ENCODE measurements around the gene PGP.
"Not testable (repeated sequence)": the region's sequence is repeated elsewhere in the genome, so short reads cannot be mapped to it uniquely, and the experiment has no call there.

The PGP gene, protein sequence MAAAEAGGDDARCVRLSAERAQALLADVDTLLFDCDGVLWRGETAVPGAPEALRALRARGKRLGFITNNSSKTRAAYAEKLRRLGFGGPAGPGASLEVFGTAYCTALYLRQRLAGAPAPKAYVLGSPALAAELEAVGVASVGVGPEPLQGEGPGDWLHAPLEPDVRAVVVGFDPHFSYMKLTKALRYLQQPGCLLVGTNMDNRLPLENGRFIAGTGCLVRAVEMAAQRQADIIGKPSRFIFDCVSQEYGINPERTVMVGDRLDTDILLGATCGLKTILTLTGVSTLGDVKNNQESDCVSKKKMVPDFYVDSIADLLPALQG

DNA sequence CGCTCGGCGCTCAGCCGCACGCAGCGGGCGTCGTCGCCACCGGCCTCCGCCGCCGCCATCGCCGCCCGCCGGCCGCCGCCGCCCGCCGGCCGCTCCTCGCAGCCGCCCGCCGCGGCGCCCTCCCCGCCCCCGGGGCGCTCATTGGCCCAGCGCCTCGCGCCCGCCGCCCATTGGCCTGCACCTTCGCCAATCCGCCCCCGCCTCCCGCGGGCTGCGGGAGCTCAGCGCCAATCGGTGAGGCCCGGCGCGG lies at the start of gene PGP:
PGP (minus strand) TSS at position 122 of the 250 bp plus-strand sequence; CDS start at position 59, 63 bp downstream.
- FAIRE-seq = no peak

DNA sequence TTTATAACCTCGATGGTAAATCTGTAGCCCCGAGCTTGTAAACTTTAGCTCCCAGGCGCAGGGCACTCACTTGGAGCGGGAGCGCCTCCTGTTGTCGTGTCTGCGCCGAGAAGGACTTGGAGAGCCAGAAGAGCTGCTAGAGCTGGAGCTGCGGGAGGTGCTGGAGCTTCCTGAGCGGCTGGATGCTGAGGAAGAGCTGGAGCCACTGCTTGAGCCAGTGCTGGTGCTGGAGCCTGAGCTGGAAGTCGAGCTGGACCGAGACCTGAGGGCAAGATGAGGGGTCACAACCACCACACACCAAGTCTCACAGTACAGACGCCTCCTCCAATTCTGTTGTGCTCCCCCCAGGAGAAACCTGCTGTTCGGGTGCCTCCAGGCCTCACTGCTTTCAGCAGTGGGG lies 48.4 kb upstream of the PGP start:
- FAIRE-seq = not testable (repeated sequence)

DNA sequence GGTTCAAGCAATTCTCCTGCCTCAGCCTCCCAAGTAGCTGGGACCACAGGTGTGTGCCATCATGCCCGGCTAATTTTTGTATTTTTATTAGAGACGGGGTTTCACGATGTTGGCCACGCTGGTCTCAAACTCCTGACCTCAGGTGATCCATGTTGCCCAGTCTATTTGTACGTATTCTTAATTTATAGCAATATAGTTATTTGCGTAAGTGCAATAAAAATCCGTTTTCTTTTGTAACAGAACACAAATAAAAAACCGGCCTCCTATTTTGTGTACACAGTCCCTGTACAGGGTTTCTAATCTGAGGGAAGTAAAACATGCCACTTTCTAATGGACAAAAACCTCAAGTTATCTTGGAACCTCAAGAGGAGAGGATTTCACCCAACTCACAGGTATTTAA lies 45.6 kb upstream of the PGP start:
- FAIRE-seq = no peak

DNA sequence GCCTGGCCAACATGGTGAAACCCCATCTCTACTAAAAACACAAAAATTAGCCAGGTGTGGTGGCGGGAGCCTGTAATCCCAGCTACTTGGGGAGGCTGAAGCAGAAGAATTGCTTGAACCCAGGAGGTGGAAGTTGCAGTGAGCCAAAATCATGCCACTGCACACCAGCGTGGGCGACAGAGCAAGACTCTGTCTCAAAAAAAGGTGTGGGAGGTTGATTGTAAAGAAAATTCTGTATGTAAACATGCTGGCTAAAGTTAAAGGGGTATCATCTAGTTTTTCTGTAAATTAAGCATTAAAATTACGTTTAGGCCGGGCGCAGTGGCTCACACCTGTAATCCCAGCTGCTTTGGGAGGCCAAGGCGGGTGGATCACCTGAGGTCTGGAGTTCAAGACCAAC lies 43.9 kb upstream of the PGP start:
- FAIRE-seq = not testable (repeated sequence)

DNA sequence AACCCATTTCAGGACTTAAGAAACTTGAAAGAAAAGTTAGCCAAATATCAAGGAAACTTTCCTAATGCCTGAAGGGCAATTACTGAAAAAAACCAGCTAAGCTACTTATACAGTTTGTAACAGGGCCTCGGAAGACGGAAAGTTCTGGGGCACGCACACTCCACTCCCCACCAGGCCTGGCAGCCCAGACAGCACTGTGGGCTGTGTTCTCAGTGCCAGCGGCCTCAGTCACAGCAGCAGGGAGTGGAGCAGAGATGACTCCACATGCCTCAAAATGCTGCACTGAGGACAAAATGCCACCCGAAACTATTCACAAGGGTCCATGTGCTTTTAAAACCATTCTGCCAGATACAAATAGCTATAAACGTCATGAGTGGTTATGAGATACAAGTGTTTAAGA lies 43.1 kb upstream of the PGP start:
- FAIRE-seq = no peak

DNA sequence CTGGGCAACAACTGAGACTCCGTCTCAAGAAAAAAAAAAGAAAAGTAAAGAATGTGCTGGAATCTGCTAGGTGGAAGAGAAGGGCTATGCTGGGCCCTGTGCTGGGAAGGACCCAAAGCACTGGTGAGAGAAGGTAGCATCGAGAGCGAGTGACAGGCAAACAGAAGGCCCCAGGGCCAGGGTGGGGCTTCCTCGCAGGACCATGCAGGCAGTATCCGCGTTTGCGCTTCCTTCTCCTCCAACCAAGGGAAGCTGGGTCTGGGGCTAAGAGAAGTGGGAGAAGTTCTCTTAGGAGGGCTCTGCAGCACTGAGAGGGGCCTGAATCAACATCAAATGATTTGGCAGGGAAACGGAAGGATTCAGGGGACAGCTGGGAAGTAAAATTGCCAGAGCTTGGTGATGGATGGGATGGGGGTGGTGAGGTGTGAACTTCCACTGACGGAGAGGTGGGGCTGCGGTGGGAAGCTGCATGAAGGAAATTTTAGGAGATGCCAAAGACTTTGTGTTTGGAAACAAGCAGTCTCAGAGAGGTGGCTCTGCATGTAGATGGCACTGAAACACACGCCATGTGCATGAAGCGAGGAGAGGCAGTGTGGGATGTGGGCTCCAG lies 42.0 kb upstream of the PGP start:
- FAIRE-seq = no peak

DNA sequence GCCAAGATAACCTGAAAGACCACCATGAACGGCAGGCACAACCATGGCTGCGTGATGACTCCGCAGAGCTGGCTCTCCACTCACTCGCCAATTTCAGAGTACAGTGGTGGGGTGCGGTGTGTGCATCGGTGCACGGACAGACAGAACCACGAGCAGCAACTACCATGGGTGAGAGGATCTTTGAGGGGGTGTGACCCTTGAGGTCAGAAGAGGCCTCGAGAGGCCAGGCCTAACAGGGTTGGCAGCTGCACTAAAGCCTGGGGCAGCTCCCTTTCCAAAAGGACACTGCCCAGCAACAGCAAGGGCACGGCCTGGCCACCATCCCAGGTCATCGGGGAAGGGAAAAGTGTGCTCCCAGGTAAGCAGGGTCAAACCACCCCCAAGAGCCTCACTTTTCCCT lies 38.7 kb upstream of the PGP start:
- no peak for FAIRE-seq

DNA sequence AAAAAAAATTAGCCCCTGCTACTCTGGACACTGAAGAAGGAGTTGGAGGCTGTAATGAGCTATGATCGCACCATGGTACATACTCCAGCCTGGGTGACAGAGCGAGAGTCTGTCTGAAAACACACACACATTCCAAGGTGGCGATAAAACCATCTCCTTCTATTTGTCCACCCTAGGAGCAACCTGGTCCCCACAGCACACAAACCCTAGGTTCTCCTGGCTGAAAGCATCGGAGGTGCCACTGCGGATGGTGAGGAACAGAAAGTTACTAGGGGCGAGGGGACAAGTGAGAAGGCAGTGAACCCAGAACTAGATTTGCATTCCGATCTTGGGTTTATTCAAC lies 38.1 kb upstream of the PGP start:
- no peak for FAIRE-seq

DNA sequence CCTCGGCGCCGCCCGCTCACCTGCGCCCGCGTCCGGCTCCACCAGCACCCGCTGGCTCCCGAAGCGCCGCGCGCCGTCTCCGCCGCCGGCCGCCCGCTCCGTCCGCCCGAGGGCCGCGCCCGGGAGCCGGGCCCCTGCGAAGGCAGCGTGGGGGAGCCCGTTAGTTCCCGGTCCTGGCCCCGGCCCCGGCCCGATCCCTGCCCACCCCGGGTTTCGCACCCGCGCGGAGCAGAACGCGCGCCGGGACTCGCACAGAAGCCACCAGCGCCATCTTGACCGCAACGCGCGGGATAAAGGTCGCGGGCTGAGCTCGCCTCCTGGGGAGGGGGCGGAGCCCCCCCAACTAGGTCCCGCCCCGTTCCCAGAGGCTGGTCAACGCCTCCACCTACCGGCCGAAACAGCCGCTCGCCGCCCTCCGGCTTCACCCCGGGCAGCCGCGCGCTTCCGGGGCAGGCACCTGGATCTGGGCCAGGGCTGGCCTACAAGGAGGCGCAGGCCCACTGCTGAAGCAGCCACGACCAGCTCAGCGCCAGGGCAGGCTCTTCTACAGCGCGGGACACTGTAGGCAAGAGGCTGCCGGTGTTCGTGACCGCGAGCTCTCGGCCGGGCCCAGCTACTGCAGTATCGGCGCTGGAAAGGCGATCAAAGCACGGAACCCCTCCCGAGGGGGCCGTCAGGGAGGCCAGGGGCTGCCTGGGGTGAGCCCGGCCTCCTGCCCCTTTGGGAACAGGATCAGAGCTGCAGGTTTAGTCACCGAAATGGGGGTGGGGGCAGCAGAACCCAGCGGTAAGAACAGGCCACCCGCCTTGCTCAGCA lies 36.9 kb upstream of the PGP start, which contains the start of gene ECI1:
ECI1 (minus strand) TSS at position 292 of the 816 bp plus-strand sequence; CDS start at position 271, 21 bp downstream.
- peak; percentile 87 for FAIRE-seq

DNA sequence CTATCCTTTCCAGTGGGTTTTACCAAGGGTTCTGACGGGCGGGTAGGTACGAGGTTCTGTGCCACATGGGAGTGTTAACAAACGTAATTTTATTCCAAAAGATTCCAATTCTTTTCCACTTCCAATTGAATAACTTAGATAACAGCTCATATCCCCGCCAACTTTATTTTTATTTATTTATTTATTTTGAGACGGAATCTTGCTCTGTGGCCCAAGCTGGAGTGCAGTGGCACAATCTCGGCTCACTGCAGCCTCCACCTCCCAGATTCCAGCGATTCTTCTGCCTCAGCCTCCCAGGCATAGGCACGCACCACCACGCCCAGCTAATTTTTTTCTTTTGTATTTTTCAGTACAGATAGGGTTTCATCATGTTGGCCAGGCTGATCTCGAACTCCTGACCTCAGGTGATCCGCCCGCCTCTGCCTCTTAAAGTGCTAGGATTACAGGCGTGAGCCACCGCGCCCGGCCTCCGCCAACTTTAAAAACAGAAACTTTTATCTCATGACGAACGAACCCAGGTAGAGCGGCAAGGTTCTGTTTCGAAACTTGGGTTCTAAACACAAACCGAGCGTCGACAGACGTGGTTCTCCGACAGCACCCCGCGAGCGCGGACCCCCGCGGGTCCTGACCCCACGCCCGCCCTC lies 36.1 kb upstream of the PGP start:
- no peak for FAIRE-seq

DNA sequence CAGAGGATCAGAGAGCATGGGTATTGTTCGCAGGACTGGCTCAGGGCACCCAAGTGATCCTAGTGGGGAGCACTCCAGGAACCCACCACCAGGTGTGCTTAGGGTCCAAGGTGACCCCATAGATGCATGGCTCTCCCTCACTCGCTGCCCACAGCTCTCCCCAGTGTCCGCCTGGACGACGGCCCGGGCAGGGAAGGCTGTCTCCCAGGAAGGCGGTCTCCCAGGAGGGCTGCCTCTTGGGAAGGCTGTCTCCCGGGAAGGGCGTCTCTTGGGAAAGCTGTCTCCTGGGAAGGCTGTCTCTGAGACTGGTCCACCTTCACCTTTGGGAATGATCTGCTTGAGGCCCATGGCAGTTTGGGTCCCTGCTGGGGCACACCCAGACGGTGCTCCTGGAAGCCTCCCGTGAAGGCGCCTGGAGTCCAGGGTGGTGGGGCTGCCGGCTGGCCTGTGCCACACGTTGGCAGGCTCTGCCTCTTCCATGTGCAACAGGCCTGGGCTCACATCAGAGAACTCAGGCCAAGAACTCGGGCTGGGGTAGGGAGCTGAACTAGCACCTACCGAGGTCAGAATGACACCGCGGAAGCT lies 31.8 kb upstream of the PGP start:
- no peak for FAIRE-seq

DNA sequence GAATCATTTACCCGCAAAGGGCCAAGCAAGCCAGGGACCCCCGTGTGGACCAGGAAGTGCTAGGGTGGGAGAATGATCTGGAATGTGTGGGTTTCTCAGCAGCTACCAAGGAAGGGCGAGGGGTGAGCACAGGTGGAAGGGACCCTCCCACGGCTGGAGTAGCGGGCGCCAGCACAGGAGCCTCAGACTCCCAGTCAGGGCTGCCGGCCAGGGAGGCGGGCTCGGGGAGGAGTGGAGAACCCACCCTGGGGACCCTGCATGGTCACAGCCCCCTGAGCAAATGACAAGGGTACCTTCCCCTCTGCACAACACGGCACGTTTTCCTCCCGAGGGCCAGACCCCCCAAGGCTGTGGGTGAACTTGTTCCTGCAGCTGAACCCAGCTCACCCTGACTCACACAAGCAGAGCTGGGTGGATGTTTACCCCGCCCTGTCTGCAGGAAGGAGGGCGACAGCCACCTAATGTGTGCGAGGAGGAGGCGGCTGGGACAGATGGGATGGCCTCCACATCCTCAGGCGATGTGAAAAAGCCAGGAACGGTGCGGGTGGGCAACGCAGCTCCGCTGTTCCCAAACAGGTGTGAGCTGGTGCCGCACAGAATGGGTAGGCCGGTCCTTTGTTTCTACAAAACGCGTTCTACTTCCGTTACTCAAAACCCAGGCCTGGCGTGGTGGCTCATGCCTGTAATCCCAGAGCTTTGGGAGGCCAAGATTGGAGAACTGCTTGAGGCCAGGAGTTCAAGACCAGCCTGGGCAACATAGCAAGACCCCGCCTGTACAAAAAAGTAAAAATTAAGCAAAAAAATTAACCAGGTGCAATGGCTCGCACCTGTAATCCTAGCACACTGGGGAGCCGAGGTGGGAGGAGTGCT lies 30.5 kb upstream of the PGP start:
- no peak for FAIRE-seq

DNA sequence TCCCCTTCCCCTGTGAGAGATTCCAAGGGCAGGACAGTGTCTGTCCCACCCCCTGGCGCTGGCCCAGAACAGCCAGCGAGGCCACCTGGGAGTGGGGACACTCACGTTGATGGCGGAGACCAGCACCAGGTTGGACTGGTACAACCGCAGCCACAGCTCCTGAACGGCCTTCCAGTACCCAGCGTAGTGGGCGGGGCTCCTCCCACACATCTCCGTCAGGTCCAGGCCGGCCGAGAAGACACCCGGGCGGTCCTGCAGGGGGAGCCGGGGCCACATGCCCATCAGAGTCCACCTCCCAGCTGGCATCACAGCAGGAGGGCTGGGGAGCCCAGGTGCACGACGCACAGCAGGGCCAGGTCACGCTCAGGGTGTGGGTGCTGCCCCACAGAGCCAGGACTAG lies 29.7 kb upstream of the PGP start:
- no peak for FAIRE-seq

DNA sequence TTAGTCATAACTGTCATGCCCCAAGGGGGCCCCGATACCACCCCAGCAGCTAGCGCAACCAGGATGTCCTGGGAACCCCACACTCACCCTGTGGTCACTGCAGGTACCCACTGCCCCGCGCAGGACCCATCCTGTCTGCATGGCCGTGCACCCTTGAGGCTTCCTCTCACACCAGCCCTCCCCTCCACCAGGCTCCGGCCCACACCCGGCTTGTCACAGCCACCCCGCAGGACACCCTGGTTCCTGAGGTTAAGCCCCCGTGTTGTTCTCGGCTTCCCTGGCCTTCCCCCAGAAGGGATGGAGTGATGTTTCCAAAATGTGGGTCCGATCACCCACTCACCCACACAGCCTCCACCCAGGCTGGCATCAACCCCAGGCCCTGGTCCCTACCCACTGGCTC lies 29.1 kb upstream of the PGP start:
- FAIRE-seq = no peak

DNA sequence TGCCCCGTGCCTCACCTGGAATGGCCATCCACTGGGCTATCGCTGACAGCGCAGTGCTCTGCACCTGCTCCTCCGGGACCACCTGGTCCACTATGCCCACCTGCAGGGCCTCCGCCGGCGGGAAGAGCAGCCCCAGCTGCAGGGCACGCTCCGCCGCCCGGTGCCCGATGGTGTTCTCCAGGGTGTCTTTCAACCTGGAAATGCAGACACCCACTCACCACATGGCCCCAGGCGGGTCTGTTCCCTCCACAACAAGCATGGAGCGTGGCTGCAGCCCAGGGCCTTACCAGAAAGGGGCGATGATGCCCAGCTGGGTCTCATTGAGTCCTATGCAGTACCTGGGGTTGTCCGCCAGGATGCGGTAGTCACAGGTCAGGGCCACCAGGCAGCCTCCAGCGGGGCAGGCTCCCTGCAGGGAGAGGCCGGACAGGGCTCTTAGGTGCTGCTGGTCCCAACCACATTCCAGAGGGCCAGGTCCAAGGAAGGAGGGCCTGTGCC lies 28.4 kb upstream of the PGP start:
- FAIRE-seq = no peak

DNA sequence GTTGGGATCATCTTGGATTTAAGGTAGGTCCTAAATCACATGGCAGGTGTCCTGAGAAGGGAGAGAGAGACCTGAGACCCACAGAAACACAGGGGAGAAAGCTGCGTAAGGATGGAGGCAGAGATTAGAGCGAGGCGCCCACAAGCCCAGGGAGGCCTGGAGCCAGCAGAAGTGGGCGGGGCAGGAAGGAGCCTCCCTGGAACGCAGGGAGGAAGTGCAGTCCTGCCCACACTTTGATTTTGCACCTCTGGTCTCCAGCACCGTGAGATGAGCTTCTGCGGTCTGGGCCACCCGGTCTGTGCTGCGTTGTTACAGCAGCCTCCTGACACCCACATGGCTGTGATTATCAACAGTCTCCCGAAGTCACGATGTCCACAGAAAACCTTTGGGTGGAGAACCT lies 28.0 kb upstream of the PGP start:
- FAIRE-seq = no peak

DNA sequence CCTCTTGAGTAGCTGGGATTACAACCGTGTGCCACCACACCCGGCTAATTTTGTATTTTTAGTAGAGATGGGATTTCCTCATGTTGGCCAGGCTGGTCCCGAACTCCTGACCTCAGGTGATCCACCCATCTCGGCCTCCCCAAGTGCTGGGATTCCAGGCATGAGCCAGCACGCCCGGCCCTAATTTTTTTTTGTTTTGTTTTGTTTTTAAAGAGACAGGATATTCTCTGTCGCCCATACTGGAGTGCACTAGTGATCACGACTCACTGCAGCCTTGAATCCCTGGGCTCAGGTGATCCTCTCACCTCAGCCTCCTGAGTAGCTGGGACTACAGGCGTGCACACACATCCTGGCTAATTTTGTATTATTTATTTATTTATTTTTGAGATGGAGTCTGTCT lies 25.7 kb upstream of the PGP start:
- not testable (repeated sequence) for FAIRE-seq

DNA sequence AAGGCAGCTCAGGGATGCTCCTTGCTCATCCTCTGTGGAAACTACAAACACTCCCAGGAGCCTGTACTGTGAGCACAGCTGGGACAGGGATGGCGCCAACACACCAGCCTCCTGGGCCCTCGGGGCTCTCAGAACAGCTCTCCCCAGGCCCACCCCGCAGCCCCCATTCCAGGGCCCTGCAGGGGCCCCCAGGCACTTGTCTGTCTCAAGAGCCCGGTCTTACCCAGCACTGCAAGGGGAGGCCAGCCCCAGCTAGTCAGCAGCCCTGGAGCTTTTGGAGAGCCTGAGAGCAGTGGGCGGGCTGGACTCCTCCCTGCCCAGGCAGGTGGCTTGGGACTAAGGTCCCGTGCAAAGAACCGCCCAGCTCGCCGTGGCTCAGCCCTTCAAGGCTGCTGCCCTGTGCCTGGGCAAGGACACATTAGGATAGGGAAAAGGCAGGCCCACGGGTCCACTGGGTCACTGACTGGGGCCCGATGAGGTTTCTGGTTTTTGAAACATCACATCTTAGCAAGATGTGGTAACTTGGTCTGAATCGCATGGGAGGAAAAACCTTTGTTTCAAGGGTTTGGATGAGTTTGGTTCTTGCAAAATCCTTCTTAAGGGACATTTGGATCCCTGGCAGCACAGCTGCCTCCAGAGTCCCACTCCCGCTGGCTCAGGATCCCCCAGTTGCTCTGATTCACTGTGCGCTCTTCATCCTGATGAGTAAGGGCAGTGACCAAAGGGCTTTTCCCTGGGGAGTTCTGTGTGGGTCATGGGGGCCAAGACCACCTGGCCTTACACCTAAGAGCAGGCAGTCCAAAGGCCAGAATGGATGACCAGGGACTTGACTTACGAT lies 24.4 kb upstream of the PGP start:
- no peak for FAIRE-seq

DNA sequence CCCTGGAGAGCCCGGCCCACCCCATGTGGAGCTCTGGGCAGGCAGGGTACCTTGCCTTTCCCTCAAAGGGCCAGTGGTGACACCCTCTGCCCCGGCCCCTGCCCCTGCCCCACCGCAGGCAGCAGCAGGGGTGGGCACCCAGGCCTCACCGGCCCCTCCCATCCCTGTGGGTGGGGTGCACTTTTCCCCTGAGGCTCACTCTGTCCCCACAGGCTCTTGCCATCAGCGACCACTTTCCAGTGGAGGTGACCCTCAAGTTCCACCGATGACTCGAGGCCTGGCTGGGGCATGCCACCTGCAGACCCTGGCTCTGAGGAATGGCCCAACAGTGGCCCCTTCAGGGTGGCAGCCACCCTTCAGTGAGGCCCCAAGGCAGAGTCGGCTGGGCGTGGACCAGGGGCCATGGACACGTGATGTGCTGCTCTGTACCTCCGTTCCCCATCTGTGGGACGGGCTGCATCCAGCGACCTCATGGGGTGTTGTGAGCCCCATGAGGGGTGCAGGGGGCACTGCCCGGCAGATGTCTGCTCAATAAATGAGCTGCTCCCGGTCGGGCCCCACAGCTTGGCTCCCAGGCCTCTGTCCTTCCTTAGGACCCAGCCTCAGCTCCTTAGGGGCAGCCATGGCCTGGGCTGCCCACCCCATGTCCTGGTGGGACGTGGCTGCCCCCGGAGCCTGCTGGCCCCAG lies 23.7 kb upstream of the PGP start:
- FAIRE-seq = no peak

DNA sequence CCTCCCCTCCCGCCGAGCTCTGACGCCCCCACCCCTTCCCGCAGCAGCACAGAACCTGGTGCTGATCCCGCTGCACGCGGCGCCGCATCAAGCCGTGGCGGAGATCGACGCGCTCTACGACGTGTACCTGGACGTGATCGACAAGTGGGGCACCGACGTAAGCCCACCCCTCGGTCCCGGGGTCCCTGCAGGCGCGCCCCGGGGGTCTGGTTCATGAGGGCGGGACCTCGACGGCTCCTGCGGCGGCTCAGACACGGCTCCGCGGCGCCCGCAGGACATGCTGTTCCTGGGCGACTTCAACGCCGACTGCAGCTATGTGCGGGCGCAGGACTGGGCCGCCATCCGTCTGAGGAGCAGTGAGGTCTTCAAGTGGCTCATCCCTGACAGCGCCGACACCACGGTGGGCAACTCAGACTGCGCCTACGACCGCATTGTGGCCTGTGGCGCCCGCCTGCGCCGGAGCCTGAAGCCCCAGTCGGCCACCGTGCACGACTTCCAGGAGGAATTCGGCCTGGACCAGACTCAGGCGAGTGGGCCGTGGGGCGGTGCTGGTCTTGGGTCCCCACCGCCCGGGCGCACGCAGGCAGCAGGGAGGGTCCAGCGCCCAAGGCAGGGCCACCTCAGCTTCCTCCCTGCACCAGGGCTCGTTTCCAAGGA lies 23.0 kb upstream of the PGP start:
- no peak for FAIRE-seq
